OCI-LY7 (cell line): ENCODE results near the gene PRLH. TPM values are rescaled to one million over a fixed set of nuclear protein-coding genes. Genes with fewer than 3 reads are reported as not detected.
"Not testable (repeated sequence)": the region's sequence is repeated elsewhere in the genome, so short reads cannot be mapped to it uniquely, and the experiment has no call there.

Experiments
- BruUV-seq: library from RNA; stranded (reverse); fragments of 400-500 nt; replicated peaks from 2 replicates; lab custom pipeline; 2021; lab: Mats Ljungman, UMichigan
- CTCF ChIA-PET: fragments of 300-600 bp; sonication (Branson Sonifier 250); formaldehyde crosslinking; loops from one replicate; lab custom pipeline; 2022; ENCODE audit warnings: antibody characterized with exemption; ENCODE audit not compliant: unreplicated experiment; lab: Charles Lee
- POLR2A ChIA-PET: fragments of 300-600 bp; sonication (Branson Sonifier 250); formaldehyde crosslinking; loops from one replicate; lab custom pipeline; 2022; ENCODE audit warnings: antibody characterized with exemption; lab: Charles Lee
- DNase-seq: peaks from one replicate; pipeline ENCODE4 v3.0.0-alpha.2; 2015; ENCODE audit warnings: low spot score
- H2AFZ ChIP-seq: fragments of 200-600 bp; sonication (generic), shearing (Covaris generic); 2 replicates; pipeline ENCODE4 v1.6.1; 2014; ENCODE audit warnings: mild to moderate bottlenecking, antibody characterized with exemption, low read length, moderate library complexity
- H3K27ac ChIP-seq: fragments of 200-600 bp; sonication (generic); 2 replicates; pipeline ENCODE4 v1.5.1; 2014; ENCODE audit warnings: mixed run types, low read depth, mild to moderate bottlenecking, moderate library complexity, low read length, inconsistent platforms; ENCODE audit not compliant: poor library complexity, severe bottlenecking
- H3K36me3 ChIP-seq: fragments of 200-600 bp; sonication (generic); 2 replicates; pipeline ENCODE4 v1.6.1; 2014; ENCODE audit warnings: mild to moderate bottlenecking, antibody characterized with exemption, low read length, moderate library complexity, mixed read lengths; ENCODE audit not compliant: insufficient read depth
- H3K4me1 ChIP-seq: fragments of 200-600 bp; sonication (generic); 2 replicates; pipeline ENCODE4 v1.5.1; 2014; ENCODE audit warnings: mild to moderate bottlenecking, low read length; ENCODE audit not compliant: insufficient read depth, poor library complexity, severe bottlenecking
- H3K4me2 ChIP-seq: fragments of 200-600 bp; sonication (generic); 2 replicates; pipeline ENCODE4 v1.6.1; 2014; ENCODE audit warnings: mild to moderate bottlenecking, low read length
- H3K4me3 ChIP-seq: fragments of 200-600 bp; sonication (generic); 2 replicates; pipeline ENCODE4 v1.5.1; 2014; ENCODE audit warnings: mild to moderate bottlenecking, low read depth, low read length; ENCODE audit not compliant: poor library complexity, severe bottlenecking
- H3K79me2 ChIP-seq: fragments of 200-600 bp; sonication (generic); 2 replicates; pipeline ENCODE4 v1.6.1; 2016; ENCODE audit warnings: low read depth, mild to moderate bottlenecking, low read length, moderate library complexity, mixed read lengths; ENCODE audit not compliant: insufficient read depth
- H3K9me2 ChIP-seq: fragments of 200-600 bp; sonication (generic); 2 replicates; pipeline ENCODE4 v1.6.1; 2016; ENCODE audit warnings: mild to moderate bottlenecking, low read length, mixed read lengths; ENCODE audit not compliant: insufficient read depth
- H3K9me3 ChIP-seq: fragments of 200-600 bp; sonication (generic); 2 replicates; pipeline ENCODE4 v1.6.1; 2014; ENCODE audit warnings: mild to moderate bottlenecking, mixed run types, low read length, mixed read lengths
- H4K20me1 ChIP-seq: fragments of 200-600 bp; sonication (generic); 2 replicates; pipeline ENCODE4 v1.6.1; 2014; ENCODE audit warnings: mild to moderate bottlenecking, antibody characterized with exemption, low read length, moderate library complexity, mixed read lengths; ENCODE audit not compliant: insufficient read depth
- CTCF ChIP-seq: fragments of 200-600 bp; sonication (generic); conservative IDR thresholded peaks from 2 replicates; pipeline ENCODE4 v1.5.1; 2014; ENCODE audit warnings: mild to moderate bottlenecking, antibody characterized with exemption, low read length, moderate library complexity, mixed read lengths
- EZH2phosphoT487 ChIP-seq: fragments of 200-600 bp; sonication (generic); IDR thresholded peaks from 2 replicates; pipeline ENCODE4 v1.6.1; 2018; ENCODE audit warnings: low read depth, borderline replicate concordance, mild to moderate bottlenecking, mixed run types, antibody characterized with exemption, low read length, moderate library complexity, mixed read lengths
- intact Hi-C: fragments of 100-400 bp; cut with micrococcal nuclease; formaldehyde crosslinking; loops from one replicate; pipeline ENCODE4 v1.10.0; 2022; ENCODE audit not compliant: unreplicated experiment
- total RNA-seq, 2 experiments: library from RNA; depleted of rRNA in 1 of 2; stranded (reverse); fragments of >200 nt in 1 of 2; shearing (Covaris generic) in 1 of 2; gene quantifications; 2 replicates each; pipeline ENCODE4 v1.2.3, GENCODE V29; 2014 to 2022

The PRLH gene
- total RNA-seq, 2 experiments from 2014 or later = not detected

DNA sequence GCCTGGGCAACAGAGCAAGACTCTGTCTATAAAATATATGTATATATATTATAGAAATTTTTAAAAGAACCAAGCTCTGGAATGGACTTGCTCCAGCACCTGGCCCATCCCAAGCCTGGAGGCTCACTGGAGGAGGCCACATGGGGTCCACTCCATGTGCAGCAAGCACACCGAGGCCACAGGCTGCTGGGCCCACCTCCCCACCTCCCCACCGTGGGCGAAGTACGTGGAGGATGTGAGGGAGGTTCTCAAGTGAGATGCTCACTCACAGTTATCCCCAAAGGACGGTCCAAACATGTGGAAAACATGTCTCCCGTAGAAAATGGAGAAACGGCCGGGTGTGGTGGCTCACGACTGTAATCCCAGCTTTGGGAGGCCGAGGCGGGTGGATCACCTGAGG, 38.0 kb downstream of the PRLH start:
- Histone ChIP-seq H3K79me2 (no peaks in the 10 kb centered on the region), H3K4me3 (no peak overlapping the region), H3K4me1 (peaks cover 14% of the 10 kb centered on the region), H3K9me2 (no peaks in the 10 kb centered on the region), H3K4me2 (no peak overlapping the region), H2AFZ (no peak overlapping the region), H3K9me3 (no peaks in the 10 kb centered on the region), H4K20me1 (no peaks in the 10 kb centered on the region), H3K36me3 (no peaks in the 10 kb centered on the region), H3K27ac (no peak overlapping the region)
- intact Hi-C loops = no loop called here
- POLR2A ChIA-PET = interaction anchor here (0.6 to 0.7 kb wide), 3 partner anchors 161 to 252 kb away, joined by 3 to 4 read pairs (median 3); no protein-coding TSS in a partner anchor
- CTCF ChIA-PET = no interaction called here
- DNase-seq = no peak
- TF ChIP-seq EZH2phosphoT487 = no peak
- TF ChIP-seq CTCF = no peak
- BruUV-seq = no TSS peak

DNA sequence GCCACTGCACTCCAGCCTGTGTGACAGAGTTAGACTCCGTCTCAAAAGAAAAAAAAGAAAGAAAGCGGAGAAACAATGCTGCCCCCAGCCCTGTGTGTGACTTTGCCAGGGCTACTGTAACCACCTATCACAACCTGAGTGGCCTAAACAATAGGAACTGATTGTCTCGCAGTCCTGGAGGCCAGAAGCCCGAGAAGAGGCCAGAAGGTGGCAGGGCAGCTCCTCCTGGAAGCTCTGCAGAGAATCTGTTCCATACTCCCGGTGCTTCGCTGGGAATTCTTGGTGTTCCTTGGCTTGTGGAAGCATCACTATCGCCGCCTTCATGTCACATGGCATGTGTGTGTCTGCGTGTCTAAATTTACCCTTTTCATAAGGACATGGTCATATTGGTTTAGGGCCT, 38.6 kb downstream of the PRLH start:
- ChIA-PET CTCF (no interaction called here), POLR2A (interaction anchor here (0.6 kb wide), 1 partner anchor 358 kb away, joined by 4 read pairs; no protein-coding TSS in a partner anchor)
- H3K4me1 ChIP-seq = peaks cover 12% of the 10 kb centered on the region
- H3K4me3 ChIP-seq = no peak overlapping the region
- no peaks in the 10 kb centered on the region for H3K79me2 ChIP-seq
- H3K9me2 ChIP-seq = no peaks in the 10 kb centered on the region
- H3K27ac ChIP-seq = no peak overlapping the region
- H3K36me3 ChIP-seq = no peaks in the 10 kb centered on the region
- intact Hi-C loops = no loop called here
- no TSS peak for BruUV-seq
- no peak for DNase-seq
- no peaks in the 10 kb centered on the region for H3K9me3 ChIP-seq
- H3K4me2 ChIP-seq = no peak overlapping the region
- H2AFZ ChIP-seq = no peak overlapping the region
- no peak for TF ChIP-seq EZH2phosphoT487
- peak; percentile 50 for TF ChIP-seq CTCF
- H4K20me1 ChIP-seq = no peaks in the 10 kb centered on the region

DNA sequence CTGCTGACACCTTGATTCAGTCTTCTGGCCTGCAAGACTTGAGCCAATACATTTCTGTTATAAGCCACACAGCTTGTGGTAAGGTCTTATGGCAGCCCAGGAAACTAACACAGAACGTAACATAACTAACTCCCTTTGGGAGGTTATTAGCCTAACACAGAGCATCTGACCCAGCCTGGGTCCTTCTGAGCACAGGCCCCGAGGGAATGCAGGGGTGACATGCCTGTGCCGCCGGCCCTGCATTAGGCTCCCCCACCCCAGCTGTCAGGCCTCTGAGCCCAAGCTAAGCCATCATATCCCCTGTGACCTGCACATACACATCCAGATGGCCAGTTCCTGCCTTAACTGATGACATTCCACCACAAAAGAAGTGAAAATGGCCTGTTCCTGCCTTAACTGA, 40.1 kb downstream of the PRLH start:
- POLR2A ChIA-PET, H3K27ac ChIP-seq, H4K20me1 ChIP-seq, H3K36me3 ChIP-seq, H2AFZ ChIP-seq, H3K4me2 ChIP-seq, CTCF ChIA-PET, intact Hi-C loops, H3K9me2 ChIP-seq, DNase-seq, H3K4me3 ChIP-seq, H3K79me2 ChIP-seq, BruUV-seq, H3K9me3 ChIP-seq, H3K4me1 ChIP-seq: not testable (repeated sequence)
